Thyroid gland (tissue), 4 donors: Measurements from ENCODE around the gene RESP18.

Experiments
- POLR2A ChIP-seq, 2 donors: fragments of 450-650 bp; IDR thresholded peaks; one replicate each; pipeline ENCODE4 v1.6.1; 2017; ENCODE audit warnings: antibody characterized with exemption in 2 of 2, mild to moderate bottlenecking in 2 of 2, moderate library complexity in 1 of 2
- TF ChIP-seq, protein P1 (sequence below), 6 experiments: fragments of 200-600 bp in 3 of 6; fragments of 450-650 bp in 3 of 6; sonication (generic) in 3 of 6; IDR thresholded peaks; one replicate each; pipeline ENCODE4 v1.5.1; 2016 to 2019; ENCODE audit warnings: antibody characterized with exemption in 6 of 6, mild to moderate bottlenecking in 2 of 6, inconsistent platforms in 1 of 6, moderate library complexity in 1 of 6

DNA sequence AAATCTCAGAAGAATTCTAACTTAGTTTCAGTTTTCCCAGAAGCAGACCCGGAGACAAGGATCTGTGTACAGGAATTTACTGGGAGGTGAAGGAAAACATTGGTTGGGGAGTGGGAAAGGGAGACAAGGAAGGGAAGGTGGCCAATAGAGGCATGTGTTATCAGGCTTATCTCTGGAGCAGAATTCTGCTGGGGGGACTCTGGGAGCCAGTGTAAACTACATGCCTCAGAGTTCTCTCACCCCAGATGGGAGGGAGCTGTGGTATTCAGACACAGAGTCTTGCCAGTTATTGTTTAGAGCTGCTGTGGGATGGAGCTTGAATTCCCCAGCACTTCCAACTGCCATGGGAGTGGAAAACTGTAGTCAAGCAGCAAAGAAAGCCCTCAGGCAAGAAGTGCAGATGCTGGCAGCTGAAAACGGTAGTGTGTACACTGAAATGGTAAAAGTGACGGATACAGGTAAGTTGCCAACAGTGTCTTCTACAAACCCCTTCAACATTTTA is 36.2 kb upstream of the RESP18 start:
- TF ChIP-seq, protein P1, sequence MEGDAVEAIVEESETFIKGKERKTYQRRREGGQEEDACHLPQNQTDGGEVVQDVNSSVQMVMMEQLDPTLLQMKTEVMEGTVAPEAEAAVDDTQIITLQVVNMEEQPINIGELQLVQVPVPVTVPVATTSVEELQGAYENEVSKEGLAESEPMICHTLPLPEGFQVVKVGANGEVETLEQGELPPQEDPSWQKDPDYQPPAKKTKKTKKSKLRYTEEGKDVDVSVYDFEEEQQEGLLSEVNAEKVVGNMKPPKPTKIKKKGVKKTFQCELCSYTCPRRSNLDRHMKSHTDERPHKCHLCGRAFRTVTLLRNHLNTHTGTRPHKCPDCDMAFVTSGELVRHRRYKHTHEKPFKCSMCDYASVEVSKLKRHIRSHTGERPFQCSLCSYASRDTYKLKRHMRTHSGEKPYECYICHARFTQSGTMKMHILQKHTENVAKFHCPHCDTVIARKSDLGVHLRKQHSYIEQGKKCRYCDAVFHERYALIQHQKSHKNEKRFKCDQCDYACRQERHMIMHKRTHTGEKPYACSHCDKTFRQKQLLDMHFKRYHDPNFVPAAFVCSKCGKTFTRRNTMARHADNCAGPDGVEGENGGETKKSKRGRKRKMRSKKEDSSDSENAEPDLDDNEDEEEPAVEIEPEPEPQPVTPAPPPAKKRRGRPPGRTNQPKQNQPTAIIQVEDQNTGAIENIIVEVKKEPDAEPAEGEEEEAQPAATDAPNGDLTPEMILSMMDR (IDR thresholded peaks at IDR 0.05): no peak
- TF ChIP-seq POLR2A (IDR thresholded peaks at IDR 0.05): no peak
